ENCODE data around the gene WFIKKN2. TPM values are rescaled to one million over a fixed set of nuclear protein-coding genes. Genes with fewer than 3 reads are reported as not detected.

Gene WFIKKN2
- total RNA-seq, 1 experiment from 2014 or later = 0.05 TPM

DNA sequence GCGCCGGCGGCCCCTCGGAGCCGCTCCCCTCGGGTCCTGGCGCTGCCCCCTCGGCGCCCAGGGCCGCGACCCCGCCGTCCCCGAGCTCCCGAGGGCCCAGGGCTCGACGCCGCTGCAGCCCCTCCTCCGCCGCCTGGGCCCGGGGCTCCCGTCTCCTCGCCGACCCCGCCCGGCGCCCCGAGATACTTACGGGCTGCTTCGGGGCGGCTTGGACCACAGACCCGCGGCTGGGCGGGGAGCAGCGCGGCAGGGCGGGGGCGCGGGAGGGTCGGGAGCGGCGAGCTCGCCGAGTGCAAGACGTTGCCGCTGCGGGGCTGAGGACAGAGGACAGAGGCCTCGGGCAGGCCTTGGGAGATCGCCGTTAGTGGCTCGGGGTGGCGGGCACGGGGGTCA lies 30.5 kb downstream of the WFIKKN2 start:
- ChIA-PET CTCF (interaction anchor here (0.7 to 2.4 kb wide), 11 partner anchors 9 to 190 kb away, joined by 3 to 20 read pairs (median 4); no protein-coding TSS in a partner anchor), POLR2A (interaction anchor here (0.6 to 6.1 kb wide), 54 partner anchors 9 to 386 kb away, joined by 3 to 89 read pairs (median 6); partner anchors contain the start of genes LUC7L3, NME1, NME2 and SPAG9), RAD21 (ENCODE audit: low non-redundant PET in 1 of 2, low total read pairs in 2 of 2, uncharacterized antibody in 2 of 2, unreplicated experiment in 2 of 2) (interaction anchor here (0.9 to 1.2 kb wide), 3 partner anchors 81 to 84 kb away, joined by 4 read pairs; no protein-coding TSS in a partner anchor)
- Histone ChIP-seq H3K27me3 (ENCODE audit: insufficient read depth, low read length) (no peaks in the 10 kb centered on the region), H3K36me3 (ENCODE audit: control insufficient read depth in 1 of 2, insufficient read depth in 2 of 2, low read length in 2 of 2) (peaks cover 11 to 13% of the 10 kb centered on the region in 2 experiments), H3K79me2 (ENCODE audit: insufficient read depth, low read length) (peaks cover 36% of the 10 kb centered on the region), H3K9me3 (ENCODE audit: control insufficient read depth in 1 of 2, insufficient read depth in 1 of 2, low read depth in 1 of 2, low read length in 2 of 2) (no peaks in the 10 kb centered on the region), H4K20me1 (ENCODE audit: insufficient read depth) (peaks cover 23% of the 10 kb centered on the region), H3K4me1 (ENCODE audit: control insufficient read depth in 1 of 2, insufficient read depth in 2 of 2, low read length in 2 of 2) (peaks cover 17 to 36% of the 10 kb centered on the region in 2 experiments), H2AFZ (ENCODE audit: low read depth, low read length, poor library complexity, severe bottlenecking) (no peak overlapping the region), H3K9ac (ENCODE audit: low read length) (peak overlapping the region; percentile 82), H3K9me2 (ENCODE audit: insufficient read depth) (no peaks in the 10 kb centered on the region), H3K4me2 (ENCODE audit: low read length) (peak overlapping the region; percentile 93), H3K4me3 (replicated peaks in 1 of 2; ENCODE audit: low read depth in 1 of 2, low read length in 2 of 2) (peak overlapping the region; percentile 70 to 83), H3K27ac (ENCODE audit: low read depth, low read length) (peak overlapping the region; percentile 92)
- BruUV-seq (replicated peaks) = no TSS peak
- TF ChIP-seq POLR2A (IDR thresholded peaks at IDR 0.05; ENCODE audit: borderline replicate concordance, extremely low read depth, insufficient read depth, insufficient read length) (no peak), CEBPB (IDR thresholded peaks at IDR 0.05; ENCODE audit: low read depth) (no peak), SP1 (IDR thresholded peaks at IDR 0.05; ENCODE audit: low read depth) (no peak), ZFX (IDR thresholded peaks at IDR 0.05) (peak; percentile 85), POLR2AphosphoS5 (IDR thresholded peaks at IDR 0.05; ENCODE audit: low read depth, low read length) (no peak), ZBTB33 (IDR thresholded peaks at IDR 0.05; ENCODE audit: extremely low read depth, insufficient replicate concordance, low read length) (no peak)
- TF ChIP-seq, protein P1, sequence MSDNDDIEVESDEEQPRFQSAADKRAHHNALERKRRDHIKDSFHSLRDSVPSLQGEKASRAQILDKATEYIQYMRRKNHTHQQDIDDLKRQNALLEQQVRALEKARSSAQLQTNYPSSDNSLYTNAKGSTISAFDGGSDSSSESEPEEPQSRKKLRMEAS (IDR thresholded peaks at IDR 0.05) = no peak
- peak; percentile 1 for ATAC-seq
- intact Hi-C loops (cut with micrococcal nuclease) = loop anchor here (2.0 to 10.0 kb wide), 3 partner anchors 231 to 286 kb away; partner anchors contain the start of genes ABCC3, NME1 and SPAG9
- no peak for DNase-seq (ENCODE audit: low read depth, low spot score)
